Gastrocnemius medialis (tissue), 4 donors: Measurements from ENCODE around the gene CNGA1.

Experiments used
- CTCF ChIP-seq, 5 experiments: fragments of 450-650 bp in 3 of 5; fragments of 200-600 bp in 2 of 5; sonication (generic) in 2 of 5; IDR thresholded peaks in 4 of 5; conservative IDR thresholded peaks in 1 of 5; 1 replicate in 4 of 5; 2 replicates in 1 of 5; pipeline ENCODE4 v1.5.1; 2016 to 2019; ENCODE audit warnings: antibody characterized with exemption in 5 of 5, mild to moderate bottlenecking in 3 of 5, moderate library complexity in 3 of 5
- POLR2A ChIP-seq, 2 donors: fragments of 450-650 bp; IDR thresholded peaks; one replicate each; pipeline ENCODE4 v1.6.1; 2017; ENCODE audit warnings: antibody characterized with exemption in 2 of 2, mild to moderate bottlenecking in 2 of 2, moderate library complexity in 2 of 2

GRCh38 chr4:48032721-48033120, 16.2 kb upstream of the CNGA1 start:
- no peak for TF ChIP-seq CTCF (IDR thresholded peaks at IDR 0.05 in 4 of 5, conservative IDR thresholded peaks at IDR 0.05 in 1 of 5)
- no peak for TF ChIP-seq POLR2A (IDR thresholded peaks at IDR 0.05)
